Loucy (cell line): Measurements from ENCODE around the gene FAM43B.

Experiments used
- H2AFZ ChIP-seq: fragments of 200-600 bp; sonication (generic); 2 replicates; pipeline ENCODE4 v1.6.0; 2016; ENCODE audit warnings: antibody characterized with exemption, mild to moderate bottlenecking, low read length, moderate library complexity
- H3F3A ChIP-seq: fragments of 200-600 bp; 2 replicates; pipeline ENCODE4 v1.6.0; 2016; ENCODE audit warnings: antibody characterized with exemption, low read depth, mild to moderate bottlenecking
- H3K27me3 ChIP-seq: fragments of 200-600 bp; sonication (generic); 2 replicates; pipeline ENCODE4 v1.6.1; 2014; ENCODE audit warnings: low read length, mild to moderate bottlenecking; ENCODE audit not compliant: insufficient read depth, poor library complexity, severe bottlenecking
- H3K36me3 ChIP-seq: fragments of 200-600 bp; sonication (generic); 2 replicates; pipeline ENCODE4 v1.6.1; 2016; ENCODE audit warnings: low read length; ENCODE audit not compliant: insufficient read depth
- H3K4me1 ChIP-seq: fragments of 200-600 bp; sonication (generic); 2 replicates; pipeline ENCODE4 v1.5.1; 2014; ENCODE audit warnings: low read length, mild to moderate bottlenecking; ENCODE audit not compliant: insufficient read depth, poor library complexity, severe bottlenecking
- H3K4me2 ChIP-seq: fragments of 200-600 bp; sonication (generic); 2 replicates; pipeline ENCODE4 v1.6.0; 2014; ENCODE audit warnings: antibody characterized with exemption, low read length, low read depth, mild to moderate bottlenecking; ENCODE audit not compliant: poor library complexity, severe bottlenecking
- H3K4me3 ChIP-seq: fragments of 200-600 bp; sonication (generic); 2 replicates; pipeline ENCODE4 v1.5.1; 2014; ENCODE audit warnings: low read length, mild to moderate bottlenecking, mixed read lengths; ENCODE audit not compliant: poor library complexity, severe bottlenecking
- H3K79me2 ChIP-seq: fragments of 200-600 bp; sonication (generic); 2 replicates; pipeline ENCODE4 v1.6.1; 2014; ENCODE audit warnings: low read length; ENCODE audit not compliant: insufficient read depth
- H3K9ac ChIP-seq: fragments of 200-600 bp; sonication (generic); 2 replicates; pipeline ENCODE4 v1.6.0; 2014; ENCODE audit warnings: mild to moderate bottlenecking, low read depth, low read length, moderate library complexity; ENCODE audit not compliant: poor library complexity, severe bottlenecking
- H3K9me2 ChIP-seq: fragments of 200-600 bp; sonication (generic); replicated peaks from 2 replicates; pipeline ENCODE4 v1.6.1; 2016; ENCODE audit warnings: low read depth, low read length, mixed read lengths
- H3K9me3 ChIP-seq: fragments of 200-600 bp; sonication (generic); 2 replicates; pipeline ENCODE4 v1.6.1; 2014; ENCODE audit warnings: mild to moderate bottlenecking, antibody characterized with exemption, low read length, low read depth; ENCODE audit not compliant: insufficient read depth
- H4K20me1 ChIP-seq: fragments of 200-600 bp; sonication (generic); 2 replicates; pipeline ENCODE4 v1.6.0; 2014; ENCODE audit warnings: antibody characterized with exemption, low read length, mild to moderate bottlenecking; ENCODE audit not compliant: insufficient read depth, poor library complexity, severe bottlenecking
- CTCF ChIP-seq: fragments of 200-600 bp; sonication (generic); conservative IDR thresholded peaks from 2 replicates; pipeline ENCODE4 v1.5.1; 2014; ENCODE audit warnings: mild to moderate bottlenecking, antibody characterized with exemption, low read length
- EZH2phosphoT487 ChIP-seq: fragments of 200-600 bp; IDR thresholded peaks from 2 replicates; pipeline ENCODE4 v1.6.1; 2018; ENCODE audit warnings: antibody characterized with exemption, mild to moderate bottlenecking, moderate library complexity, borderline replicate concordance

Gene FAM43B

GRCh38 chr1:20590306-20590777 is 38.0 kb downstream of the FAM43B start:
- no peaks in the 10 kb centered on the region for H3K36me3 ChIP-seq
- no peak overlapping the region for H3K4me3 ChIP-seq
- H3K79me2 ChIP-seq: no peaks in the 10 kb centered on the region
- H2AFZ ChIP-seq: no peak overlapping the region
- H3K9me3 ChIP-seq: no peaks in the 10 kb centered on the region
- no peaks in the 10 kb centered on the region for H4K20me1 ChIP-seq
- no peak overlapping the region for H3K4me2 ChIP-seq
- H3K9me2 ChIP-seq: no peaks in the 10 kb centered on the region
- no peaks in the 10 kb centered on the region for H3K27me3 ChIP-seq
- H3F3A ChIP-seq: no peaks in the 10 kb centered on the region
- H3K9ac ChIP-seq: no peak overlapping the region
- TF ChIP-seq EZH2phosphoT487: no peak
- no peak for TF ChIP-seq CTCF
- H3K4me1 ChIP-seq: no peaks in the 10 kb centered on the region

GRCh38 chr1:20593756-20594155 is 41.4 kb downstream of the FAM43B start:
- no peaks in the 10 kb centered on the region for H3K36me3 ChIP-seq
- no peak overlapping the region for H2AFZ ChIP-seq
- H3F3A ChIP-seq: no peaks in the 10 kb centered on the region
- H4K20me1 ChIP-seq: no peaks in the 10 kb centered on the region
- TF ChIP-seq CTCF (no peak), EZH2phosphoT487 (no peak)
- no peak overlapping the region for H3K4me2 ChIP-seq
- no peaks in the 10 kb centered on the region for H3K79me2 ChIP-seq
- no peak overlapping the region for H3K4me3 ChIP-seq
- no peaks in the 10 kb centered on the region for H3K9me3 ChIP-seq
- H3K9ac ChIP-seq: no peak overlapping the region
- no peaks in the 10 kb centered on the region for H3K27me3 ChIP-seq
- H3K9me2 ChIP-seq: no peaks in the 10 kb centered on the region
- H3K4me1 ChIP-seq: peaks cover 3% of the 10 kb centered on the region

- no peaks in the 10 kb centered on the region for H3F3A ChIP-seq
- H3K4me3 ChIP-seq: no peak overlapping the region
- no peak overlapping the region for H3K9ac ChIP-seq
- no peak overlapping the region for H2AFZ ChIP-seq
- no peaks in the 10 kb centered on the region for H3K36me3 ChIP-seq
- no peaks in the 10 kb centered on the region for H3K27me3 ChIP-seq
- no peaks in the 10 kb centered on the region for H3K9me3 ChIP-seq
- no peaks in the 10 kb centered on the region for H3K9me2 ChIP-seq
- TF ChIP-seq CTCF (no peak), EZH2phosphoT487 (no peak)
- no peaks in the 10 kb centered on the region for H3K79me2 ChIP-seq
- peaks cover 3% of the 10 kb centered on the region for H3K4me1 ChIP-seq
- no peak overlapping the region for H3K4me2 ChIP-seq
- H4K20me1 ChIP-seq: no peaks in the 10 kb centered on the region
These were observed 42.4 kb downstream of the FAM43B start for GRCh38 chr1:20594746-20595145.
